ENCODE measurements around the gene SLC46A1.

The SLC46A1 gene

GRCh38 chr17:28384281-28385036, 21.6 kb downstream of the SLC46A1 start:
- in situ Hi-C loops (cut with MboI; ENCODE audit: low sequenced_read_pairs), result no loop called here

- in situ Hi-C loops (cut with MboI; ENCODE audit: low sequenced_read_pairs), result no loop called here
These were observed 24.7 kb downstream of the SLC46A1 start for GRCh38 chr17:28381141-28381825.

- in situ Hi-C loops (cut with MboI; ENCODE audit: low sequenced_read_pairs), result no loop called here
These were observed 25.9 kb downstream of the SLC46A1 start for GRCh38 chr17:28379814-28380801.

GRCh38 chr17:28372945-28373274, 33.1 kb downstream of the SLC46A1 start:
- in situ Hi-C loops (cut with MboI; ENCODE audit: low sequenced_read_pairs), result no loop called here

- in situ Hi-C loops (cut with MboI; ENCODE audit: low sequenced_read_pairs), result no loop called here
These were observed 33.6 kb downstream of the SLC46A1 start for GRCh38 chr17:28372203-28372944.

- in situ Hi-C loops (cut with MboI; ENCODE audit: low sequenced_read_pairs), result no loop called here
These were observed 34.5 kb downstream of the SLC46A1 start, which contains the start of gene SARM1 for GRCh38 chr17:28371245-28372202. TSS of gene SARM1 (plus strand) at chr17:28371694. CDS start at chr17:28372033, 339 bp downstream.

- in situ Hi-C loops (cut with MboI; ENCODE audit: low sequenced_read_pairs), result no loop called here
These were observed 35.3 kb downstream of the SLC46A1 start for GRCh38 chr17:28370744-28371103.

GRCh38 chr17:28370035-28370743, 35.8 kb downstream of the SLC46A1 start, which contains the start of gene VTN:
TSS of gene VTN (minus strand) at chr17:28370307. CDS start at chr17:28370203, 104 bp downstream.
- in situ Hi-C loops (cut with MboI; ENCODE audit: low sequenced_read_pairs), result no loop called here

- in situ Hi-C loops (cut with MboI; ENCODE audit: low sequenced_read_pairs), result no loop called here
These were observed 36.4 kb downstream of the SLC46A1 start for GRCh38 chr17:28369684-28370034.

- in situ Hi-C loops (cut with MboI; ENCODE audit: low sequenced_read_pairs), result no loop called here
These were observed 36.9 kb downstream of the SLC46A1 start for GRCh38 chr17:28368915-28369683.

GRCh38 chr17:28368306-28368831, 37.6 kb downstream of the SLC46A1 start:
- in situ Hi-C loops (cut with MboI; ENCODE audit: low sequenced_read_pairs), result no loop called here

GRCh38 chr17:28367641-28368305, 38.2 kb downstream of the SLC46A1 start:
- in situ Hi-C loops (cut with MboI; ENCODE audit: low sequenced_read_pairs), result no loop called here

GRCh38 chr17:28366605-28367004, 39.4 kb downstream of the SLC46A1 start:
- in situ Hi-C loops (cut with MboI; ENCODE audit: low sequenced_read_pairs), result no loop called here

GRCh38 chr17:28365487-28365886, 40.5 kb downstream of the SLC46A1 start:
- in situ Hi-C loops (cut with MboI; ENCODE audit: low sequenced_read_pairs), result no loop called here

GRCh38 chr17:28364665-28365363, 41.2 kb downstream of the SLC46A1 start, which contains the start of gene SEBOX:
TSS of gene SEBOX (minus strand) at chr17:28365199. CDS start at chr17:28365151, 48 bp downstream.
- in situ Hi-C loops (cut with MboI; ENCODE audit: low sequenced_read_pairs), result no loop called here

GRCh38 chr17:28363776-28364650, 42.0 kb downstream of the SLC46A1 start:
- in situ Hi-C loops (cut with MboI; ENCODE audit: low sequenced_read_pairs), result no loop called here

Data from HL-60/S4 treated with phorbol 12-myristate 13-acetate at 8.2 ng/mL for 4 days and 3 days (cell line).